Measurements from ENCODE around the gene MAG. TPM values are rescaled to one million over a fixed set of nuclear protein-coding genes. Genes with fewer than 3 reads are reported as not detected.
"Not testable (repeated sequence)": the region's sequence is repeated elsewhere in the genome, so short reads cannot be mapped to it uniquely, and the experiment has no call there.

Gene MAG
- total RNA-seq, 2 experiments from 2014 or later, result 0.11 to 0.39 TPM

GRCh38 chr19:35355791-35356460 is 64.0 kb downstream of the MAG start:
- DNase-seq (no peak), ATAC-seq (ENCODE audit: low read depth) (no peak)
- Mint-ChIP-seq H3K27ac (no peak overlapping the region), H3K27me3 (peaks cover 5% of the 10 kb centered on the region), H3K9me3 (no peaks in the 10 kb centered on the region), H3K4me1 (peaks cover 14% of the 10 kb centered on the region), H3K36me3 (no peaks in the 10 kb centered on the region), H3K4me3 (no peak overlapping the region)
- POLR2A ChIA-PET, result interaction anchor here (0.6 to 1.0 kb wide), 3 partner anchors 53 to 121 kb away, joined by 3 to 6 read pairs (median 4); no protein-coding TSS in a partner anchor

- Mint-ChIP-seq H3K36me3 (no peaks in the 10 kb centered on the region), H3K4me1 (peaks cover 9% of the 10 kb centered on the region), H3K4me3 (peak within 1 kb of the TSS; percentile 51), H3K27ac (peak within 1 kb of the TSS; percentile 75), H3K27me3 (peaks cover 10% of the 10 kb centered on the region), H3K9me3 (no peaks in the 10 kb centered on the region)
- peak; percentile 67 for ATAC-seq (ENCODE audit: low read depth)
- no peak for DNase-seq
- POLR2A ChIA-PET, result no interaction called here
Observed at GRCh38 chr19:35357867-35358573, 66.1 kb downstream of the MAG start, which contains the start of gene FFAR3. Gene FFAR3, plus strand, starts transcription at chr19:35358460. Its CDS starts 431 bp downstream, at chr19:35358891.

- peaks cover 10% of the 10 kb centered on the region for H3K27me3 Mint-ChIP-seq
- H3K4me3 Mint-ChIP-seq; H3K4me1 Mint-ChIP-seq; H3K9me3 Mint-ChIP-seq; H3K36me3 Mint-ChIP-seq; POLR2A ChIA-PET; DNase-seq; ATAC-seq (ENCODE audit: low read depth); H3K27ac Mint-ChIP-seq: not testable (repeated sequence)
Observed at GRCh38 chr19:35358834-35359233, 66.9 kb downstream of the MAG start.

DNA sequence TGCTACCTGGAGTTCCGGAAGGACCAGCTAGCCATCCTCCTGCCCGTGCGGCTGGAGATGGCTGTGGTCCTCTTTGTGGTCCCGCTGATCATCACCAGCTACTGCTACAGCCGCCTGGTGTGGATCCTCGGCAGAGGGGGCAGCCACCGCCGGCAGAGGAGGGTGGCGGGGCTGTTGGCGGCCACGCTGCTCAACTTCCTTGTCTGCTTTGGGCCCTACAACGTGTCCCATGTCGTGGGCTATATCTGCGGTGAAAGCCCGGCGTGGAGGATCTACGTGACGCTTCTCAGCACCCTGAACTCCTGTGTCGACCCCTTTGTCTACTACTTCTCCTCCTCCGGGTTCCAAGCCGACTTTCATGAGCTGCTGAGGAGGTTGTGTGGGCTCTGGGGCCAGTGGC is 67.4 kb downstream of the MAG start:
- H3K36me3 Mint-ChIP-seq; ATAC-seq (ENCODE audit: low read depth); H3K4me1 Mint-ChIP-seq; H3K9me3 Mint-ChIP-seq; POLR2A ChIA-PET; H3K4me3 Mint-ChIP-seq; DNase-seq; H3K27ac Mint-ChIP-seq: not testable (repeated sequence)
- H3K27me3 Mint-ChIP-seq, result peaks cover 10% of the 10 kb centered on the region

DNA sequence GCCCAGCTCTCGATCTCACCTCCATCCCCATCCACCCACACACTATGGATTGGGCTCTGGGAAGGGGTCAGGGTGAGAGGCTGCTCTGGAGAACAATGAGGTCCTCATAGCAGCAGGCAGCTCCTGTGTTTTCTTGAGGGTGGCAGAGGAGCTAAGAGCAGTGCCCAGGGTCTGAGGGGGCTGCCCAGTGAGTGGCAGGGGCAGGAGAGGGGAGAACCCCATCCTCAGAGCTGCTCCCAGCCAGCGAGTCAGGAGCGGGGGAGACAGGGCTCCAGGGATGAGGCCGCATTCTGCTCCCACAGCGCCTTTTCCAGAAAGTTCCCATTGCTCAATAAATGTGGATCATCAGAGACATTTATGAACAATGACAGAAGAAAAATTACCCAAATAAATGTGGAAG is 68.1 kb downstream of the MAG start:
- ATAC-seq (ENCODE audit: low read depth); H3K27ac Mint-ChIP-seq; H3K36me3 Mint-ChIP-seq; H3K4me3 Mint-ChIP-seq; H3K9me3 Mint-ChIP-seq; POLR2A ChIA-PET; H3K4me1 Mint-ChIP-seq; DNase-seq: not testable (repeated sequence)
- peaks cover 12% of the 10 kb centered on the region for H3K27me3 Mint-ChIP-seq

GRCh38 chr19:35360880-35361420 is 69.0 kb downstream of the MAG start:
- DNase-seq (no peak), ATAC-seq (ENCODE audit: low read depth) (no peak)
- H3K4me3 Mint-ChIP-seq, result no peak overlapping the region
- no peak overlapping the region for H3K27ac Mint-ChIP-seq
- peaks cover 10% of the 10 kb centered on the region for H3K27me3 Mint-ChIP-seq
- no peaks in the 10 kb centered on the region for H3K36me3 Mint-ChIP-seq
- H3K4me1 Mint-ChIP-seq, result peaks cover 9% of the 10 kb centered on the region
- POLR2A ChIA-PET, result no interaction called here
- H3K9me3 Mint-ChIP-seq, result no peaks in the 10 kb centered on the region

- DNase-seq, result no peak
- H3K9me3 Mint-ChIP-seq, result no peaks in the 10 kb centered on the region
- peaks cover 9% of the 10 kb centered on the region for H3K4me1 Mint-ChIP-seq
- POLR2A ChIA-PET, result no interaction called here
- H3K4me3 Mint-ChIP-seq, result no peak overlapping the region
- H3K27ac Mint-ChIP-seq, result no peak overlapping the region
- ATAC-seq (ENCODE audit: low read depth), result no peak
- peaks cover 12% of the 10 kb centered on the region for H3K27me3 Mint-ChIP-seq
- H3K36me3 Mint-ChIP-seq, result no peaks in the 10 kb centered on the region
Observed at GRCh38 chr19:35362261-35363000, 70.5 kb downstream of the MAG start.

DNA sequence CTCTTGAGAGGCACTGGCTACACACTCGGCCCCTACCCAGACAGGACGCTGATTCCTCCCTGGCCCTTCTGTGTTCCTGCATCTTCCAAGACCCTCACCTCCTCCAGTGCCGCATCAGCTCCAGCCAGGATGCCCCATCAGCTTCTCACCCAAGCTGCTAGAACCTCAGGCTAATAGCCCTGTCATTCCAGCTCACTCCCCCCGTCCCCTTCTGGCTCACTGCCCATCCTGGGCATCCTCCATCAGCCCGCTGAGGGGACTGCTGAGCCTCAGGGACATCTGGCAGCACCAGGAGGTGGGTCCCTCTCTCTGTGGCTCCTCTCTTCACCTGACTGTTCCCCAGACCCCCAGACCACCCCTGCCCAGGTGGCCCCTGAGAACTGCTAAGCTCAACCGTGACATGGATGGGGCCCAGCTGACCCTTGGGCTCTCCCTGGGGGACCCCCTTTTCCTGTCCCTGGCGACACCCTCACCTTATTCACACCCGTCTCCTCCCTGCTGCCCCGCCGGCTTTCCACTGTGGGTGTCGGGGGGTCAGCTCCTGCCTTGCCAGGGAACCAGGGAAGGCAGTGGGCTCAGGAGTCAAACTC is 71.1 kb downstream of the MAG start:
- no peak for ATAC-seq (ENCODE audit: low read depth)
- Mint-ChIP-seq H3K4me3 (no peak overlapping the region), H3K27me3 (peaks cover 19% of the 10 kb centered on the region), H3K4me1 (peaks cover 3% of the 10 kb centered on the region), H3K36me3 (no peaks in the 10 kb centered on the region), H3K27ac (no peak overlapping the region), H3K9me3 (no peaks in the 10 kb centered on the region)
- DNase-seq, result no peak
- POLR2A ChIA-PET, result no interaction called here

Small RNAs within 50 kb of the gene (microRNA-seq; reads per million reads assigned to microRNA genes)
- not detected for gene MIR5196

Other genes starting within 250 kb of the MAG start
- gene FXYD3, start 176.3 kb upstream of the MAG start, total RNA-seq, result not detected
- gene LGI4, start 157.1 kb upstream of the MAG start, total RNA-seq, result under 1 TPM; 0.28 to 0.44 TPM
- not detected for gene FXYD1, start 153.3 kb upstream of the MAG start, total RNA-seq
- 1 to 10 TPM; 5.3 to 6.5 TPM for gene FXYD7, start 148.9 kb upstream of the MAG start, total RNA-seq
- 100 to 1,000 TPM; 353 to 360 TPM for gene FXYD5, start 137.4 kb upstream of the MAG start, total RNA-seq
- not detected for gene FAM187B, start 63.4 kb upstream of the MAG start, total RNA-seq
- gene LSR, start 43.2 kb upstream of the MAG start, total RNA-seq, result 10 to 100 TPM; 33.2 to 36.3 TPM
- gene USF2, start 23.2 kb upstream of the MAG start, total RNA-seq, result 100 to 1,000 TPM; 149 to 159 TPM
- gene HAMP, start 9.6 kb upstream of the MAG start, total RNA-seq, result 1 to 10 TPM; 1.0 to 1.1 TPM
- gene CD22, start 37.0 kb downstream of the MAG start, total RNA-seq, result 1 to 10 TPM; 1.7 to 1.8 TPM
- not detected for gene FFAR1, start 55.7 kb downstream of the MAG start, total RNA-seq
- gene FFAR3, start 66.3 kb downstream of the MAG start, total RNA-seq, result not detected
- gene GPR42, start 78.9 kb downstream of the MAG start, total RNA-seq, result not detected
- not detected for gene FFAR2, start 156.1 kb downstream of the MAG start, total RNA-seq
- not detected for gene KRTDAP, start 198.3 kb downstream of the MAG start, total RNA-seq
- 1 to 10 TPM; 2.5 to 3.5 TPM for gene DMKN, start 221.5 kb downstream of the MAG start, total RNA-seq
- not detected for gene SBSN, start 236.2 kb downstream of the MAG start, total RNA-seq
- not detected for gene GAPDHS, start 241.3 kb downstream of the MAG start, total RNA-seq

Measured in activated naive CD8-positive, alpha-beta T cell treated with anti-CD3 and anti-CD28 coated beads, Interleukin-2, amount 10 ng/mL, durations not matched to agents 7 days and 5 days (primary cell).